B cell (primary cell): ENCODE results near the gene LMAN2.

Experiments used
- CTCF ChIP-seq: fragments of 200-600 bp; IDR thresholded peaks from one replicate; pipeline ENCODE4 v1.8.0; 2022; ENCODE audit warnings: antibody characterized with exemption, mild to moderate bottlenecking
- EZH2 ChIP-seq: IDR thresholded peaks from 2 replicates; pipeline ENCODE4 v1.6.1; 2012; ENCODE audit warnings: borderline replicate concordance, low read depth, mild to moderate bottlenecking, moderate library complexity, low read length; ENCODE audit not compliant: insufficient read depth, poor library complexity, severe bottlenecking

- no peak for TF ChIP-seq CTCF
- no peak for TF ChIP-seq EZH2
Measured at GRCh38 chr5:177387405-177387804, 35.9 kb upstream of the LMAN2 start.
